HG03571 (cell line): ENCODE measurements around the gene SLX4IP.
A peak's percentile ranks its signal among the peaks of the same experiment; 100 is the strongest.

ENCODE experiments used
- ATAC-seq: cut with Tn5 transposase; IDR thresholded peaks from one replicate; pipeline ENCODE4 v1.9.1; 2021; ENCODE audit not compliant: unreplicated experiment

The SLX4IP gene

GRCh38 chr20:10547276-10548114, 112.4 kb downstream of the SLX4IP start:
- no peak for ATAC-seq

GRCh38 chr20:10549511-10549910, 114.4 kb downstream of the SLX4IP start:
- ATAC-seq = no peak

GRCh38 chr20:10550204-10551118, 115.4 kb downstream of the SLX4IP start:
- ATAC-seq = no peak

- ATAC-seq = no peak
Measured at GRCh38 chr20:10551732-10552724, 116.9 kb downstream of the SLX4IP start.

GRCh38 chr20:10553326-10553984, 118.3 kb downstream of the SLX4IP start:
- ATAC-seq = no peak

GRCh38 chr20:10554285-10554684, 119.2 kb downstream of the SLX4IP start:
- ATAC-seq = no peak

GRCh38 chr20:10555393-10555792, 120.3 kb downstream of the SLX4IP start:
- ATAC-seq = no peak

GRCh38 chr20:10555865-10556308, 120.8 kb downstream of the SLX4IP start:
- ATAC-seq = no peak

- ATAC-seq = no peak
Measured at GRCh38 chr20:10556519-10557083, 121.5 kb downstream of the SLX4IP start.

- no peak for ATAC-seq
Measured at GRCh38 chr20:10557685-10558084, 122.6 kb downstream of the SLX4IP start.

GRCh38 chr20:10558635-10559187, 123.6 kb downstream of the SLX4IP start:
- peak; percentile 59 for ATAC-seq

GRCh38 chr20:10559266-10559665, 124.2 kb downstream of the SLX4IP start:
- no peak for ATAC-seq

GRCh38 chr20:10560686-10561085, 125.6 kb downstream of the SLX4IP start:
- ATAC-seq = no peak

GRCh38 chr20:10561302-10561701, 126.2 kb downstream of the SLX4IP start:
- no peak for ATAC-seq

- ATAC-seq = no peak
Measured at GRCh38 chr20:10562899-10563298, 127.8 kb downstream of the SLX4IP start.

- ATAC-seq = no peak
Measured at GRCh38 chr20:10563935-10564492, 128.9 kb downstream of the SLX4IP start.

GRCh38 chr20:10565191-10565921, 130.3 kb downstream of the SLX4IP start:
- no peak for ATAC-seq
